Fibroblast of lung (primary cell): Measurements from ENCODE around the gene ADGRV1. TPM values are rescaled to one million over a fixed set of nuclear protein-coding genes. Genes with fewer than 3 reads are reported as not detected.
A peak's percentile ranks its signal among the peaks of the same experiment; 100 is the strongest.
"Not testable (repeated sequence)": the region's sequence is repeated elsewhere in the genome, so short reads cannot be mapped to it uniquely, and the experiment has no call there.

Source experiments
- DNase-seq, 2 donors: peaks; one replicate each; pipeline versions ENCODE4 v3.0.0 to v3.0.0-alpha.2; 2010; ENCODE audit warnings: low read depth in 2 of 2
- H2AFZ ChIP-seq: 2 replicates; pipeline ENCODE4 v1.5.1; 2012; ENCODE audit warnings: low read length, control low read depth, inconsistent platforms
- H3K27ac ChIP-seq: 2 replicates; pipeline ENCODE4 v1.5.1; 2011; ENCODE audit warnings: low read length, control low read depth; ENCODE audit not compliant: insufficient read depth
- H3K27me3 ChIP-seq: 2 replicates; pipeline ENCODE4 v1.5.1; 2011; ENCODE audit warnings: mild to moderate bottlenecking, low read length; ENCODE audit not compliant: control insufficient read depth, insufficient read depth
- H3K36me3 ChIP-seq: 2 replicates; pipeline ENCODE4 v1.5.1; 2011; ENCODE audit warnings: low read length; ENCODE audit not compliant: control insufficient read depth, insufficient read depth
- H3K4me1 ChIP-seq: 2 replicates; pipeline ENCODE4 v1.5.1; 2011; ENCODE audit warnings: low read length; ENCODE audit not compliant: control insufficient read depth, insufficient read depth; ENCODE audit errors: extremely low read depth
- H3K4me2 ChIP-seq: 2 replicates; pipeline ENCODE4 v1.5.1; 2011; ENCODE audit warnings: low read length, control low read depth; ENCODE audit not compliant: insufficient read depth; ENCODE audit errors: extremely low read depth
- H3K4me3 ChIP-seq, 4 experiments: fragments of 200-600 bp in 1 of 4; sonication (generic) in 1 of 4; replicated peaks in 1 of 4; 2 replicates each; pipeline ENCODE4 v1.5.1; 2011 to 2016; ENCODE audit warnings: low read length in 4 of 4, low read depth in 3 of 4, mild to moderate bottlenecking in 3 of 4, control low read depth in 2 of 4, inconsistent platforms in 1 of 4, mixed read lengths in 1 of 4; ENCODE audit not compliant: insufficient read depth in 1 of 4; ENCODE audit errors: control extremely low read depth in 1 of 4
- H3K79me2 ChIP-seq: 2 replicates; pipeline ENCODE4 v1.5.1; 2012; ENCODE audit warnings: mild to moderate bottlenecking, low read length, inconsistent platforms; ENCODE audit not compliant: control insufficient read depth, insufficient read depth
- H3K9ac ChIP-seq: 2 replicates; pipeline ENCODE4 v1.5.1; 2011; ENCODE audit warnings: mild to moderate bottlenecking, low read length, control low read depth; ENCODE audit not compliant: insufficient read depth
- H3K9me3 ChIP-seq: 2 replicates; pipeline ENCODE4 v1.5.1; 2012; ENCODE audit warnings: low read depth, low read length; ENCODE audit not compliant: control insufficient read depth, insufficient read depth
- H4K20me1 ChIP-seq: 2 replicates; pipeline ENCODE4 v1.5.1; 2011; ENCODE audit warnings: low read length; ENCODE audit not compliant: control insufficient read depth, insufficient read depth; ENCODE audit errors: extremely low read depth
- CTCF ChIP-seq, 2 donors: IDR thresholded peaks in 1 of 2; conservative IDR thresholded peaks in 1 of 2; 1 replicate in 1 of 2; 2 replicates in 1 of 2; pipeline ENCODE4 v1.5.1; 2011 to 2012; ENCODE audit warnings: low read length in 2 of 2, control low read depth in 1 of 2, inconsistent platforms in 1 of 2, low read depth in 1 of 2, mild to moderate bottlenecking in 1 of 2
- EZH2 ChIP-seq: IDR thresholded peaks from 2 replicates; pipeline ENCODE4 v1.5.1; 2012; ENCODE audit warnings: low read length, control low read depth, mild to moderate bottlenecking; ENCODE audit errors: missing control alignments
- polyA plus RNA-seq, 2 donors: library from polyadenylated mRNA; depleted of rRNA in 1 of 2; stranded (reverse) in 1 of 2; unstranded in 1 of 2; fragments of >200 nt; gene quantifications; 2 replicates each; pipeline ENCODE4 v1.2.1, GENCODE V29; 2011 to 2012; ENCODE audit warnings: missing spikeins in 1 of 2
- total RNA-seq: library from RNA; depleted of rRNA; stranded (reverse); fragments of >200 nt; gene quantifications from 2 replicates; pipeline ENCODE4 v1.2.1, GENCODE V29; 2014

ADGRV1 gene
- total and polyA plus RNA-seq, 2 donors (not counting 1 experiment from before 2014, with no cell fraction given), result 0.15 to 0.17 TPM

- no peak overlapping the region for H3K27ac ChIP-seq
- H3K79me2 ChIP-seq, result no peaks in the 10 kb centered on the region
- no peak overlapping the region for H3K9ac ChIP-seq
- no peak overlapping the region for H3K4me2 ChIP-seq
- H3K4me3 ChIP-seq, result no peak overlapping the region
- H2AFZ ChIP-seq, result no peak overlapping the region
- TF ChIP-seq EZH2 (no peak), CTCF (conservative IDR thresholded peaks at IDR 0.05 in 1 of 2, IDR thresholded peaks at IDR 0.05 in 1 of 2; ENCODE audit: low read depth in 1 of 2, low read length in 2 of 2) (no peak)
- no peak for DNase-seq
- no peaks in the 10 kb centered on the region for H3K27me3 ChIP-seq
- H4K20me1 ChIP-seq, result no peaks in the 10 kb centered on the region
- H3K36me3 ChIP-seq, result no peaks in the 10 kb centered on the region
- H3K4me1 ChIP-seq, result no peaks in the 10 kb centered on the region
- H3K9me3 ChIP-seq, result no peaks in the 10 kb centered on the region
Measured at GRCh38 chr5:91061946-91062562, 503.5 kb downstream of the ADGRV1 start.

- DNase-seq, result peak; percentile 28 to 56
- not testable (repeated sequence) for H3K36me3 ChIP-seq
- peak overlapping the region; percentile 67 for H3K4me2 ChIP-seq
Measured at GRCh38 chr5:91063098-91063690, 504.6 kb downstream of the ADGRV1 start.

GRCh38 chr5:91065496-91065895 lies 506.9 kb downstream of the ADGRV1 start:
- Histone ChIP-seq H3K4me1 (no peaks in the 10 kb centered on the region), H3K9me3 (no peaks in the 10 kb centered on the region), H3K4me2 (no peak overlapping the region)

More at GRCh38 chr5:91063098-91063690, 504.6 kb downstream of the ADGRV1 start:
- not testable (repeated sequence) for H4K20me1 ChIP-seq, H3K27me3 ChIP-seq, H2AFZ ChIP-seq, H3K79me2 ChIP-seq, H3K4me1 ChIP-seq, H3K27ac ChIP-seq, H3K9ac ChIP-seq, H3K9me3 ChIP-seq
- peak overlapping the region in 1 of 4 experiments; percentile 24 for H3K4me3 ChIP-seq

More at GRCh38 chr5:91065496-91065895, 506.9 kb downstream of the ADGRV1 start:
- TF ChIP-seq CTCF (conservative IDR thresholded peaks at IDR 0.05 in 1 of 2, IDR thresholded peaks at IDR 0.05 in 1 of 2; ENCODE audit: low read depth in 1 of 2, low read length in 2 of 2) (no peak), EZH2 (no peak)
- no peak overlapping the region for H3K9ac ChIP-seq
- no peak overlapping the region for H3K27ac ChIP-seq
- DNase-seq, result peak in 1 of 2 donors; percentile 42
- H2AFZ ChIP-seq, result no peak overlapping the region
- H3K79me2 ChIP-seq, result no peaks in the 10 kb centered on the region
- H3K27me3 ChIP-seq, result no peaks in the 10 kb centered on the region
- no peak overlapping the region for H3K4me3 ChIP-seq
- H4K20me1 ChIP-seq, result no peaks in the 10 kb centered on the region
- no peaks in the 10 kb centered on the region for H3K36me3 ChIP-seq
